Endodermal cell (in vitro differentiated cells): Measurements from ENCODE around the gene IQCM. TPM values are rescaled to one million over a fixed set of nuclear protein-coding genes. Genes with fewer than 3 reads are reported as not detected.

Source experiments
- DNase-seq: peaks from one replicate; pipeline ENCODE4 v3.0.0-alpha.2; 2017
- H3K27ac ChIP-seq: 2 replicates; pipeline ENCODE4 v1.5.1; 2013; ENCODE audit warnings: mild to moderate bottlenecking, low read depth, low read length, moderate library complexity
- H3K27me3 ChIP-seq: 2 replicates; pipeline ENCODE4 v1.6.1; 2013; ENCODE audit warnings: mild to moderate bottlenecking, low read length, moderate library complexity; ENCODE audit not compliant: insufficient read depth, control insufficient read depth, poor library complexity, severe bottlenecking
- H3K36me3 ChIP-seq: 2 replicates; pipeline ENCODE4 v1.7.0; 2013; ENCODE audit warnings: mild to moderate bottlenecking, low read length, moderate library complexity; ENCODE audit not compliant: control insufficient read depth, insufficient read depth
- H3K4me1 ChIP-seq: one replicate; pipeline ENCODE4 v1.7.0; 2013; ENCODE audit warnings: low read length; ENCODE audit not compliant: control insufficient read depth, insufficient read depth
- H3K4me3 ChIP-seq: 2 replicates; pipeline ENCODE4 v1.5.1; 2013; ENCODE audit warnings: mild to moderate bottlenecking, low read length, moderate library complexity
- H3K9ac ChIP-seq: 2 replicates; pipeline ENCODE4 v1.6.1; 2013; ENCODE audit warnings: mild to moderate bottlenecking, low read length, moderate library complexity; ENCODE audit not compliant: poor library complexity, severe bottlenecking; ENCODE audit errors: extremely low read depth
- H3K9me3 ChIP-seq: 2 replicates; pipeline ENCODE4 v1.6.1; 2013; ENCODE audit warnings: mild to moderate bottlenecking, low read length, moderate library complexity; ENCODE audit not compliant: control insufficient read depth
- H3K27ac Mint-ChIP-seq: 2 replicates; pipeline ENCODE4 v1.8.0; 2020; ENCODE audit warnings: mixed read lengths
- H3K27me3 Mint-ChIP-seq: 2 replicates; pipeline ENCODE4 v1.8.0; 2021; ENCODE audit warnings: mild to moderate bottlenecking, mixed read lengths; ENCODE audit not compliant: insufficient read depth
- H3K36me3 Mint-ChIP-seq: 2 replicates; pipeline ENCODE4 v1.8.0; 2020; ENCODE audit warnings: low read depth, mixed read lengths
- H3K4me1 Mint-ChIP-seq: 2 replicates; pipeline ENCODE4 v1.8.0; 2020; ENCODE audit warnings: mixed read lengths
- H3K4me3 Mint-ChIP-seq: 2 replicates; pipeline ENCODE4 v1.8.0; 2020; ENCODE audit warnings: mild to moderate bottlenecking, moderate library complexity, mixed read lengths
- H3K9me3 Mint-ChIP-seq: 2 replicates; pipeline ENCODE4 v1.8.0; 2020; ENCODE audit warnings: mild to moderate bottlenecking, mixed read lengths
- WGBS, 2 experiments: methylation state at CpG; one replicate each; pipeline versions ENCODE4 v1.1.5 to v1.1.7; 2013; ENCODE audit warnings: missing lambda C conversion rate in 2 of 2, mixed read lengths in 1 of 2; ENCODE audit not compliant: insufficient coverage in 1 of 2, insufficient read length in 1 of 2; 5-methylcytosine and 5-hydroxymethylcytosine counted together
- total RNA-seq, 2 donors: library from RNA; stranded (reverse); fragmentation: NEBNext Ultra II Directional in 1 of 2; extraction: Animal tissue kit (Norgen Biotek cat#: 25700) in 1 of 2; gene quantifications; 2 replicates in 1 of 2; 3 replicates in 1 of 2; pipeline ENCODE4 v1.2.1, GENCODE V29; 2021
- TF ChIP-seq, protein P1 (sequence below): fragments of 200-600 bp; sonication (generic); conservative IDR thresholded peaks from 2 replicates; pipeline ENCODE4 v1.5.0; 2021; ENCODE audit warnings: antibody characterized with exemption, mild to moderate bottlenecking

Gene IQCM
- total RNA-seq, 2 donors from 2014 or later, result not detected

DNA sequence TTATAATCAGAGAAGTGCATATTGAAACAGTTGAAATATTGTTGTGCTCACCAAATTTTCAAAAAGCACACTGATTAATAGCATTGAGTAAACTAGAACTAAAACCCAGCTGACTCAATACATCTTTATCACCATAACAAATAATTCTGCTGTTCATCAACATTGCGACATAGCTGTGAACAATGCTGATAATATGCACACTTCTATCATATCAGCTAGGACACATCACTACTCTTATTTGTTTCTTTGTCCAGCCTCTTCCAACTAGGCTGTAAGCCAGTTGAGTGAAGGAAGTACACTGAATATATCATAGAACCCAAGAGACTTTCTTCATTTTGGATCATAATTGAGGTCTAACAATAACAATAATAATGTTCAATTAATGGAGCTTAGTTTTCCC is 349.7 kb downstream of the IQCM start:
- Mint-ChIP-seq H3K27ac (no peak overlapping the region), H3K9me3 (peaks cover 22% of the 10 kb centered on the region), H3K4me3 (no peak overlapping the region), H3K27me3 (no peaks in the 10 kb centered on the region), H3K36me3 (no peaks in the 10 kb centered on the region), H3K4me1 (no peaks in the 10 kb centered on the region)
- no peaks in the 10 kb centered on the region for H3K4me1 ChIP-seq
- H3K27me3 ChIP-seq, result no peaks in the 10 kb centered on the region
- H3K27ac ChIP-seq, result no peak overlapping the region
- no peaks in the 10 kb centered on the region for H3K9me3 ChIP-seq
- no peak overlapping the region for H3K4me3 ChIP-seq
- no peaks in the 10 kb centered on the region for H3K36me3 ChIP-seq
- 85 to 88% methylated on average over 1 of the region's 1 CpG for WGBS, 2 experiments
- TF ChIP-seq, protein P1, sequence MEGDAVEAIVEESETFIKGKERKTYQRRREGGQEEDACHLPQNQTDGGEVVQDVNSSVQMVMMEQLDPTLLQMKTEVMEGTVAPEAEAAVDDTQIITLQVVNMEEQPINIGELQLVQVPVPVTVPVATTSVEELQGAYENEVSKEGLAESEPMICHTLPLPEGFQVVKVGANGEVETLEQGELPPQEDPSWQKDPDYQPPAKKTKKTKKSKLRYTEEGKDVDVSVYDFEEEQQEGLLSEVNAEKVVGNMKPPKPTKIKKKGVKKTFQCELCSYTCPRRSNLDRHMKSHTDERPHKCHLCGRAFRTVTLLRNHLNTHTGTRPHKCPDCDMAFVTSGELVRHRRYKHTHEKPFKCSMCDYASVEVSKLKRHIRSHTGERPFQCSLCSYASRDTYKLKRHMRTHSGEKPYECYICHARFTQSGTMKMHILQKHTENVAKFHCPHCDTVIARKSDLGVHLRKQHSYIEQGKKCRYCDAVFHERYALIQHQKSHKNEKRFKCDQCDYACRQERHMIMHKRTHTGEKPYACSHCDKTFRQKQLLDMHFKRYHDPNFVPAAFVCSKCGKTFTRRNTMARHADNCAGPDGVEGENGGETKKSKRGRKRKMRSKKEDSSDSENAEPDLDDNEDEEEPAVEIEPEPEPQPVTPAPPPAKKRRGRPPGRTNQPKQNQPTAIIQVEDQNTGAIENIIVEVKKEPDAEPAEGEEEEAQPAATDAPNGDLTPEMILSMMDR, result no peak
- no peak for DNase-seq
- no peak overlapping the region for H3K9ac ChIP-seq

DNA sequence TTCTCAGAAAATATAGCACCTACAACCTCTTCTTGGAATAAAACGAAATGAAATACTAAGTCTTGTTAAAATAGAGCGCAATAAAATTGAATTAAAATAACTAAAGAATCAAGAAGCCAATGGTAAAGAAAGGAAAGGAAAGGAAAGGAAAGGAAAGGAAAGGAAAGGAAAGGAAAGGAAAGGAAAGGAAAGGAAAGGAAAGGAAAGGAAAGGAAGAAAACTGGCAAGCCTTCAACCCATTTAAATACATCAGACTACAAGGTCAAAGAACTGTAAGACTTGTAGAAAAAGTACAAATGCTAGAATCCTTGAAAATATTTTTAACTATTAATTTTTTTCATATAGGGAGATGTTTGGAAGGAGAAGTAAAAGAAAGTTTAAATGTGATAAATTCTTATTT is 372.1 kb downstream of the IQCM start:
- H3K36me3 Mint-ChIP-seq, result no peaks in the 10 kb centered on the region
- no peak overlapping the region for H3K27ac Mint-ChIP-seq
- WGBS, 2 experiments, result 100% methylated on average over 2 of the region's 2 CpGs; no CpG with 5 or more reads in 1 of the 2 experiments
- Histone ChIP-seq H3K4me1 (no peaks in the 10 kb centered on the region), H3K9me3 (no peaks in the 10 kb centered on the region), H3K9ac (no peak overlapping the region), H3K27ac (no peak overlapping the region), H3K27me3 (no peaks in the 10 kb centered on the region), H3K4me3 (no peak overlapping the region), H3K36me3 (no peaks in the 10 kb centered on the region)
- TF ChIP-seq, protein P1, result no peak
- H3K27me3 Mint-ChIP-seq, result no peaks in the 10 kb centered on the region
- DNase-seq, result no peak
- H3K4me1 Mint-ChIP-seq, result no peaks in the 10 kb centered on the region
- no peak overlapping the region for H3K4me3 Mint-ChIP-seq
- no peaks in the 10 kb centered on the region for H3K9me3 Mint-ChIP-seq

DNA sequence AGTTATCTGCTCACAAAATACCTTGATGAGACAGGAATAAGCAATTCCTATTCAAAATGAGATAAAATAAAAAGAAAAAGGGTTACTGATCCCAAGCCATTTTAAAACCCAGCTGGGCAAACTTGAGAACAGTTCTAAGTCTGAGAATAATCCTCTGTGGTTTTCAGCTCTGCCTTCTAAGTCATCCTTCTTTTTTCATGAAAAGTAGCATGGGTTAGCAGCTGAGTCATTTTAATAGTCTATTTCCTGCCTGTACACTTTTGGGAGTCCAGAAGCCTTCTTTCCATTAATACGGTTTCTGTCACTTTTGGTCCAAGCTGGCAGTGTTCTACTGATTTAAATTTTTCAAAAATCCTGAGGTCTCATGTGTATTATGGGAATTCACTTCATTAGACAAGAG is 374.3 kb downstream of the IQCM start:
- Histone ChIP-seq H3K9ac (no peak overlapping the region), H3K9me3 (no peaks in the 10 kb centered on the region), H3K4me3 (no peak overlapping the region), H3K27ac (no peak overlapping the region), H3K36me3 (no peaks in the 10 kb centered on the region), H3K27me3 (no peaks in the 10 kb centered on the region), H3K4me1 (no peaks in the 10 kb centered on the region)
- Mint-ChIP-seq H3K27ac (no peak overlapping the region), H3K4me3 (no peak overlapping the region), H3K36me3 (no peaks in the 10 kb centered on the region), H3K9me3 (no peaks in the 10 kb centered on the region), H3K27me3 (no peaks in the 10 kb centered on the region), H3K4me1 (no peaks in the 10 kb centered on the region)
- no peak for DNase-seq
- 96% methylated on average over 1 of the region's 1 CpG; no CpG with 5 or more reads in 1 of the 2 experiments for WGBS, 2 experiments
- TF ChIP-seq, protein P1, result no peak
